Liver (tissue), 9 donors: Measurements from ENCODE around the gene CRABP2. TPM values are rescaled to one million over a fixed set of nuclear protein-coding genes. Genes with fewer than 3 reads are reported as not detected.

Experiments
- DNase-seq: peaks from one replicate; pipeline ENCODE4 v3.0.0-alpha.2; 2017; ENCODE audit warnings: low spot score
- H3K27ac ChIP-seq, 2 donors: one replicate each; pipeline ENCODE4 v1.7.0; 2013; ENCODE audit warnings: inconsistent platforms in 2 of 2, low read length in 2 of 2, control low read depth in 1 of 2, low read depth in 1 of 2, mild to moderate bottlenecking in 1 of 2
- H3K27me3 ChIP-seq, 4 donors: one replicate each; pipeline versions ENCODE4 v1.6.1 to v1.7.0; 2013; ENCODE audit warnings: low read length in 3 of 4, inconsistent platforms in 1 of 4, mild to moderate bottlenecking in 1 of 4, moderate library complexity in 1 of 4; ENCODE audit not compliant: control insufficient read depth in 4 of 4, insufficient read depth in 4 of 4
- H3K36me3 ChIP-seq, 4 donors: one replicate each; pipeline versions ENCODE4 v1.6.1 to v1.7.0; 2013; ENCODE audit warnings: low read length in 3 of 4, mild to moderate bottlenecking in 3 of 4, low read depth in 1 of 4, moderate library complexity in 1 of 4; ENCODE audit not compliant: control insufficient read depth in 4 of 4, insufficient read depth in 3 of 4
- H3K4me1 ChIP-seq, 4 donors: one replicate each; pipeline versions ENCODE4 v1.6.1 to v1.7.0; 2013; ENCODE audit warnings: low read length in 3 of 4, mild to moderate bottlenecking in 3 of 4, moderate library complexity in 1 of 4; ENCODE audit not compliant: control insufficient read depth in 4 of 4, insufficient read depth in 4 of 4
- H3K4me3 ChIP-seq, 3 donors: one replicate each; pipeline versions ENCODE4 v1.6.1 to v1.7.0; 2013; ENCODE audit warnings: low read length in 3 of 3, control low read depth in 1 of 3, low read depth in 1 of 3, mild to moderate bottlenecking in 1 of 3
- H3K9ac ChIP-seq, 2 donors: one replicate each; pipeline ENCODE4 v1.7.0; 2013; ENCODE audit warnings: low read length in 2 of 2, mild to moderate bottlenecking in 2 of 2, moderate library complexity in 2 of 2, control low read depth in 1 of 2, low read depth in 1 of 2
- H3K9me3 ChIP-seq, 4 donors: one replicate each; pipeline versions ENCODE4 v1.6.1 to v1.7.0; 2013; ENCODE audit warnings: low read length in 3 of 4; ENCODE audit not compliant: control insufficient read depth in 4 of 4
- EGR1 ChIP-seq, 2 donors: IDR thresholded peaks; 2 replicates each; pipeline ENCODE4 v1.6.1; 2016 to 2018; ENCODE audit warnings: antibody characterized with exemption in 2 of 2, low read depth in 2 of 2
- FOXA1 ChIP-seq: IDR thresholded peaks from 2 replicates; pipeline ENCODE4 v1.6.1; 2016; ENCODE audit warnings: antibody characterized with exemption
- FOXA2 ChIP-seq: IDR thresholded peaks from 2 replicates; pipeline ENCODE4 v1.6.1; 2016; ENCODE audit warnings: antibody characterized with exemption
- GABPA ChIP-seq, 2 donors: IDR thresholded peaks in 1 of 2; conservative IDR thresholded peaks in 1 of 2; 2 replicates each; pipeline ENCODE4 v1.6.1; 2016; ENCODE audit warnings: antibody characterized with exemption in 2 of 2, mild to moderate bottlenecking in 1 of 2, moderate library complexity in 1 of 2
- HNF4A ChIP-seq, 2 donors: conservative IDR thresholded peaks; 2 replicates each; pipeline ENCODE4 v1.6.1; 2016; ENCODE audit warnings: antibody characterized with exemption in 2 of 2, mild to moderate bottlenecking in 2 of 2
- HNF4G ChIP-seq: IDR thresholded peaks from 2 replicates; pipeline ENCODE4 v1.6.1; 2016; ENCODE audit warnings: antibody characterized with exemption
- JUND ChIP-seq, 2 donors: IDR thresholded peaks; 2 replicates each; pipeline ENCODE4 v1.6.1; 2016; ENCODE audit warnings: antibody characterized with exemption in 2 of 2
- NR2F2 ChIP-seq: IDR thresholded peaks from 2 replicates; pipeline ENCODE4 v1.6.1; 2016; ENCODE audit warnings: antibody characterized with exemption
- RAD21 ChIP-seq, 2 donors: IDR thresholded peaks; 2 replicates each; pipeline ENCODE4 v1.6.1; 2016; ENCODE audit warnings: antibody characterized with exemption in 2 of 2, mild to moderate bottlenecking in 2 of 2
- RXRA ChIP-seq, 2 donors: IDR thresholded peaks; 2 replicates each; pipeline ENCODE4 v1.6.1; 2017 to 2018; ENCODE audit warnings: antibody characterized with exemption in 2 of 2, mild to moderate bottlenecking in 1 of 2
- SP1 ChIP-seq: IDR thresholded peaks from 2 replicates; pipeline ENCODE4 v1.6.1; 2018; ENCODE audit warnings: antibody characterized with exemption, mild to moderate bottlenecking
- TAF1 ChIP-seq: conservative IDR thresholded peaks from 2 replicates; pipeline ENCODE4 v1.6.1; 2016; ENCODE audit warnings: antibody characterized with exemption, mild to moderate bottlenecking
- YY1 ChIP-seq: IDR thresholded peaks from 2 replicates; pipeline ENCODE4 v1.6.1; 2016; ENCODE audit warnings: antibody characterized with exemption, mild to moderate bottlenecking
- WGBS: extraction: QIAGEN DNeasy Blood & Tissue Kit; methylation state at CpG from one replicate; pipeline ENCODE4 v1.1.7; 2013; 5-methylcytosine and 5-hydroxymethylcytosine counted together
- polyA plus RNA-seq, 2 donors: library from polyadenylated mRNA; stranded (reverse) in 1 of 2; unstranded in 1 of 2; fragments of 200-250 nt in 1 of 2; fragments of >200 nt in 1 of 2; fragmentation: Nextera tagmentation in 1 of 2; extraction: Ambion mirVana in 1 of 2; gene quantifications; one replicate each; pipeline versions ENCODE4 v1.2.1 to v1.2.3, GENCODE V29; 2013 to 2015
- total RNA-seq, 2 donors: library from RNA; depleted of rRNA; stranded (reverse); fragments of >200 nt; gene quantifications; one replicate each; pipeline ENCODE4 v1.2.3, GENCODE V29; 2014
- TF ChIP-seq, protein P1 (sequence below): IDR thresholded peaks from 2 replicates; pipeline ENCODE4 v1.6.1; 2016; ENCODE audit warnings: antibody characterized with exemption
- TF ChIP-seq, protein P2 (sequence below): fragments of 150-350 bp; IDR thresholded peaks from 2 replicates; pipeline ENCODE4 v1.5.1; 2017; ENCODE audit warnings: improper control_type of control experiment, low read depth, low read length; ENCODE audit not compliant: missing input control
- TF ChIP-seq, protein P3 (sequence below): IDR thresholded peaks from 2 replicates; pipeline ENCODE4 v1.6.1; 2016; ENCODE audit warnings: antibody characterized with exemption
- TF ChIP-seq, protein P4 (sequence below): IDR thresholded peaks from 2 replicates; pipeline ENCODE4 v1.6.1; 2016; ENCODE audit warnings: antibody characterized with exemption, mild to moderate bottlenecking
- TF ChIP-seq, protein P5 (sequence below): IDR thresholded peaks from 2 replicates; pipeline ENCODE4 v1.6.1; 2016; ENCODE audit warnings: antibody characterized with exemption
- donor health status: healthy.
- donor health status: healthy.
- donor health status: healthy.
- donor health status: healthy.
- donor health status: healthy.

CRABP2 gene
- total and polyA plus RNA-seq, 4 donors: 0.14 to 0.22 TPM; not detected in 2

DNA sequence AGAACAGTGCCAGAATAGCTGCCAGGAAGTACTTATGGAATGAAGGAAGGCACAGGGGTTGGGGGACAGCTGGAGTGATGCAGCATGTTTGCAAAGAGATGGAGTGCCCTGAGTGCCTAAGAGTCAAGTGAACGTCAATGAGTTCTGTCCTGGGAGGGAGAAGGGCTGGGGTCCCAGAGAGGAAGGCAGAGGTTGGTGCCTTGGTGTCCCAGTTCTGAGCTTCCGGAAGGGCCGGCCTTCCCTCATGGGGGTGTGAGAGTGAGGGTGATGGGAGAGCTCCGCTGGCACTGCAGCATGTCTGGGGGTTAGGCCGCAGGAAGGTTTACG, 45.8 kb downstream of the CRABP2 start:
- 30% methylated on average over 6 of the region's 6 CpGs for WGBS
- Histone ChIP-seq H3K27ac (no peak overlapping the region), H3K9me3 (no peaks in the 10 kb centered on the region), H3K4me1 (peaks cover 0 to 31% (median 19%) of the 10 kb centered on the region in 4 donors), H3K4me3 (no peak overlapping the region), H3K9ac (no peak overlapping the region), H3K27me3 (peaks cover 0 to 6% (median 3%) of the 10 kb centered on the region in 4 donors), H3K36me3 (no peaks in the 10 kb centered on the region)
- TF ChIP-seq FOXA2 (no peak), GABPA (IDR thresholded peaks at IDR 0.05 in 1 of 2, conservative IDR thresholded peaks at IDR 0.05 in 1 of 2) (no peak), SP1 (no peak), EGR1 (IDR thresholded peaks at IDR 0.05; ENCODE audit: low read depth in 2 of 2) (no peak), RAD21 (IDR thresholded peaks at IDR 0.05) (no peak), JUND (IDR thresholded peaks at IDR 0.05) (no peak), HNF4G (no peak), NR2F2 (no peak)
- TF ChIP-seq, protein P1, sequence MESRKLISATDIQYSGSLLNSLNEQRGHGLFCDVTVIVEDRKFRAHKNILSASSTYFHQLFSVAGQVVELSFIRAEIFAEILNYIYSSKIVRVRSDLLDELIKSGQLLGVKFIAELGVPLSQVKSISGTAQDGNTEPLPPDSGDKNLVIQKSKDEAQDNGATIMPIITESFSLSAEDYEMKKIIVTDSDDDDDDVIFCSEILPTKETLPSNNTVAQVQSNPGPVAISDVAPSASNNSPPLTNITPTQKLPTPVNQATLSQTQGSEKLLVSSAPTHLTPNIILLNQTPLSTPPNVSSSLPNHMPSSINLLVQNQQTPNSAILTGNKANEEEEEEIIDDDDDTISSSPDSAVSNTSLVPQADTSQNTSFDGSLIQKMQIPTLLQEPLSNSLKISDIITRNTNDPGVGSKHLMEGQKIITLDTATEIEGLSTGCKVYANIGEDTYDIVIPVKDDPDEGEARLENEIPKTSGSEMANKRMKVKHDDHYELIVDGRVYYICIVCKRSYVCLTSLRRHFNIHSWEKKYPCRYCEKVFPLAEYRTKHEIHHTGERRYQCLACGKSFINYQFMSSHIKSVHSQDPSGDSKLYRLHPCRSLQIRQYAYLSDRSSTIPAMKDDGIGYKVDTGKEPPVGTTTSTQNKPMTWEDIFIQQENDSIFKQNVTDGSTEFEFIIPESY: no peak
- TF ChIP-seq, protein P2, sequence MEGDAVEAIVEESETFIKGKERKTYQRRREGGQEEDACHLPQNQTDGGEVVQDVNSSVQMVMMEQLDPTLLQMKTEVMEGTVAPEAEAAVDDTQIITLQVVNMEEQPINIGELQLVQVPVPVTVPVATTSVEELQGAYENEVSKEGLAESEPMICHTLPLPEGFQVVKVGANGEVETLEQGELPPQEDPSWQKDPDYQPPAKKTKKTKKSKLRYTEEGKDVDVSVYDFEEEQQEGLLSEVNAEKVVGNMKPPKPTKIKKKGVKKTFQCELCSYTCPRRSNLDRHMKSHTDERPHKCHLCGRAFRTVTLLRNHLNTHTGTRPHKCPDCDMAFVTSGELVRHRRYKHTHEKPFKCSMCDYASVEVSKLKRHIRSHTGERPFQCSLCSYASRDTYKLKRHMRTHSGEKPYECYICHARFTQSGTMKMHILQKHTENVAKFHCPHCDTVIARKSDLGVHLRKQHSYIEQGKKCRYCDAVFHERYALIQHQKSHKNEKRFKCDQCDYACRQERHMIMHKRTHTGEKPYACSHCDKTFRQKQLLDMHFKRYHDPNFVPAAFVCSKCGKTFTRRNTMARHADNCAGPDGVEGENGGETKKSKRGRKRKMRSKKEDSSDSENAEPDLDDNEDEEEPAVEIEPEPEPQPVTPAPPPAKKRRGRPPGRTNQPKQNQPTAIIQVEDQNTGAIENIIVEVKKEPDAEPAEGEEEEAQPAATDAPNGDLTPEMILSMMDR: no peak
- TF ChIP-seq, protein P3, sequence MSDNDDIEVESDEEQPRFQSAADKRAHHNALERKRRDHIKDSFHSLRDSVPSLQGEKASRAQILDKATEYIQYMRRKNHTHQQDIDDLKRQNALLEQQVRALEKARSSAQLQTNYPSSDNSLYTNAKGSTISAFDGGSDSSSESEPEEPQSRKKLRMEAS: no peak
- TF ChIP-seq, protein P4, sequence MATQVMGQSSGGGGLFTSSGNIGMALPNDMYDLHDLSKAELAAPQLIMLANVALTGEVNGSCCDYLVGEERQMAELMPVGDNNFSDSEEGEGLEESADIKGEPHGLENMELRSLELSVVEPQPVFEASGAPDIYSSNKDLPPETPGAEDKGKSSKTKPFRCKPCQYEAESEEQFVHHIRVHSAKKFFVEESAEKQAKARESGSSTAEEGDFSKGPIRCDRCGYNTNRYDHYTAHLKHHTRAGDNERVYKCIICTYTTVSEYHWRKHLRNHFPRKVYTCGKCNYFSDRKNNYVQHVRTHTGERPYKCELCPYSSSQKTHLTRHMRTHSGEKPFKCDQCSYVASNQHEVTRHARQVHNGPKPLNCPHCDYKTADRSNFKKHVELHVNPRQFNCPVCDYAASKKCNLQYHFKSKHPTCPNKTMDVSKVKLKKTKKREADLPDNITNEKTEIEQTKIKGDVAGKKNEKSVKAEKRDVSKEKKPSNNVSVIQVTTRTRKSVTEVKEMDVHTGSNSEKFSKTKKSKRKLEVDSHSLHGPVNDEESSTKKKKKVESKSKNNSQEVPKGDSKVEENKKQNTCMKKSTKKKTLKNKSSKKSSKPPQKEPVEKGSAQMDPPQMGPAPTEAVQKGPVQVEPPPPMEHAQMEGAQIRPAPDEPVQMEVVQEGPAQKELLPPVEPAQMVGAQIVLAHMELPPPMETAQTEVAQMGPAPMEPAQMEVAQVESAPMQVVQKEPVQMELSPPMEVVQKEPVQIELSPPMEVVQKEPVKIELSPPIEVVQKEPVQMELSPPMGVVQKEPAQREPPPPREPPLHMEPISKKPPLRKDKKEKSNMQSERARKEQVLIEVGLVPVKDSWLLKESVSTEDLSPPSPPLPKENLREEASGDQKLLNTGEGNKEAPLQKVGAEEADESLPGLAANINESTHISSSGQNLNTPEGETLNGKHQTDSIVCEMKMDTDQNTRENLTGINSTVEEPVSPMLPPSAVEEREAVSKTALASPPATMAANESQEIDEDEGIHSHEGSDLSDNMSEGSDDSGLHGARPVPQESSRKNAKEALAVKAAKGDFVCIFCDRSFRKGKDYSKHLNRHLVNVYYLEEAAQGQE: no peak
- DNase-seq: no peak

DNA sequence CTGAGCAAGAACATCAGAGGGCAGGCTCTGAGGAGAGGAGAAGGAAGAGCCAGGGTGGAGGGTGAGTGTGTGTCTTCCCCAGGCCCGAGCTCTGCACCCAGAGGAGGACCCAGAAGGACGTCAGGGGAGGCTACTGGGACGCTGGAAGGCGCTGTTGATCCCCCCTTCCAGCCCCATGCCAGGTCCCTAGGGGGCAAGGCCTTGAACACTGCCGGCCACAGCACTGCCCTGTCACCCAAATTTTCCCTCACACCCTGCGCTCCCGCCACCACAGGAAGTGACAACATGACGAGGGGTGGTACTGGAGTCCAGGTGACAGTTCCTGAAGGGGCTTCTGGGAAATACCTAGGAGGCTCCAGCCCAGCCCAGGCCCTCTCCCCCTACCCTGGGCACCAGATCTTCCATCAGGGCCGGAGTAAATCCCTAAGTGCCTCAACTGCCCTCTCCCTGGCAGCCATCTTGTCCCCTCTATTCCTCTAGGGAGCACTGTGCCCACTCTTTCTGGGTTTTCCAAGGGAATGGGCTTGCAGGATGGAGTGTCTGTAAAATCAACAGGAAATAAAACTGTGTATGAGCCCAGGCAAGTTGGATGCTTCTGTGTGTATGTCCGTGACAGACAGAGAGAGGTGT, 46.3 kb downstream of the CRABP2 start:
- no peaks in the 10 kb centered on the region for H3K9me3 ChIP-seq
- no peak for DNase-seq
- peaks cover 0 to 31% (median 17%) of the 10 kb centered on the region in 4 donors for H3K4me1 ChIP-seq
- no peaks in the 10 kb centered on the region for H3K36me3 ChIP-seq
- no peak overlapping the region for H3K27ac ChIP-seq
- WGBS: 68% methylated on average over 10 of the region's 10 CpGs
- TF ChIP-seq, protein P5, sequence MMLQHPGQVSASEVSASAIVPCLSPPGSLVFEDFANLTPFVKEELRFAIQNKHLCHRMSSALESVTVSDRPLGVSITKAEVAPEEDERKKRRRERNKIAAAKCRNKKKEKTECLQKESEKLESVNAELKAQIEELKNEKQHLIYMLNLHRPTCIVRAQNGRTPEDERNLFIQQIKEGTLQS: no peak
- TF ChIP-seq TAF1 (no peak), JUND (IDR thresholded peaks at IDR 0.05) (no peak), HNF4A (conservative IDR thresholded peaks at IDR 0.05) (no peak), NR2F2 (no peak), RAD21 (IDR thresholded peaks at IDR 0.05) (no peak), FOXA1 (no peak), RXRA (IDR thresholded peaks at IDR 0.05) (no peak), YY1 (no peak), EGR1 (IDR thresholded peaks at IDR 0.05; ENCODE audit: low read depth in 2 of 2) (no peak)
- TF ChIP-seq, protein P1: no peak
- TF ChIP-seq, protein P4: no peak
- TF ChIP-seq, protein P3: no peak
- H3K27me3 ChIP-seq: peaks cover 0 to 6% (median 3%) of the 10 kb centered on the region in 4 donors
- no peak overlapping the region for H3K4me3 ChIP-seq
- no peak overlapping the region for H3K9ac ChIP-seq
